Fibroblast of lung (primary cell): ENCODE results near the gene HNRNPA2B1. TPM values are rescaled to one million over a fixed set of nuclear protein-coding genes. Genes with fewer than 3 reads are reported as not detected.

ENCODE experiments used
- DNase-seq, 2 donors: peaks; one replicate each; pipeline versions ENCODE4 v3.0.0 to v3.0.0-alpha.2; 2010; ENCODE audit warnings: low read depth in 2 of 2
- H2AFZ ChIP-seq: 2 replicates; pipeline ENCODE4 v1.5.1; 2012; ENCODE audit warnings: low read length, control low read depth, inconsistent platforms
- H3K27ac ChIP-seq: 2 replicates; pipeline ENCODE4 v1.5.1; 2011; ENCODE audit warnings: low read length, control low read depth; ENCODE audit not compliant: insufficient read depth
- H3K27me3 ChIP-seq: 2 replicates; pipeline ENCODE4 v1.5.1; 2011; ENCODE audit warnings: mild to moderate bottlenecking, low read length; ENCODE audit not compliant: control insufficient read depth, insufficient read depth
- H3K36me3 ChIP-seq: 2 replicates; pipeline ENCODE4 v1.5.1; 2011; ENCODE audit warnings: low read length; ENCODE audit not compliant: control insufficient read depth, insufficient read depth
- H3K4me1 ChIP-seq: 2 replicates; pipeline ENCODE4 v1.5.1; 2011; ENCODE audit warnings: low read length; ENCODE audit not compliant: control insufficient read depth, insufficient read depth; ENCODE audit errors: extremely low read depth
- H3K4me2 ChIP-seq: 2 replicates; pipeline ENCODE4 v1.5.1; 2011; ENCODE audit warnings: low read length, control low read depth; ENCODE audit not compliant: insufficient read depth; ENCODE audit errors: extremely low read depth
- H3K4me3 ChIP-seq, 4 experiments: fragments of 200-600 bp in 1 of 4; sonication (generic) in 1 of 4; replicated peaks in 1 of 4; 2 replicates each; pipeline ENCODE4 v1.5.1; 2011 to 2016; ENCODE audit warnings: low read length in 4 of 4, low read depth in 3 of 4, mild to moderate bottlenecking in 3 of 4, control low read depth in 2 of 4, inconsistent platforms in 1 of 4, mixed read lengths in 1 of 4; ENCODE audit not compliant: insufficient read depth in 1 of 4; ENCODE audit errors: control extremely low read depth in 1 of 4
- H3K79me2 ChIP-seq: 2 replicates; pipeline ENCODE4 v1.5.1; 2012; ENCODE audit warnings: mild to moderate bottlenecking, low read length, inconsistent platforms; ENCODE audit not compliant: control insufficient read depth, insufficient read depth
- H3K9ac ChIP-seq: 2 replicates; pipeline ENCODE4 v1.5.1; 2011; ENCODE audit warnings: mild to moderate bottlenecking, low read length, control low read depth; ENCODE audit not compliant: insufficient read depth
- H3K9me3 ChIP-seq: 2 replicates; pipeline ENCODE4 v1.5.1; 2012; ENCODE audit warnings: low read depth, low read length; ENCODE audit not compliant: control insufficient read depth, insufficient read depth
- H4K20me1 ChIP-seq: 2 replicates; pipeline ENCODE4 v1.5.1; 2011; ENCODE audit warnings: low read length; ENCODE audit not compliant: control insufficient read depth, insufficient read depth; ENCODE audit errors: extremely low read depth
- EZH2 ChIP-seq: IDR thresholded peaks from 2 replicates; pipeline ENCODE4 v1.5.1; 2012; ENCODE audit warnings: low read length, control low read depth, mild to moderate bottlenecking; ENCODE audit errors: missing control alignments
- polyA plus RNA-seq, 2 donors: library from polyadenylated mRNA; depleted of rRNA in 1 of 2; stranded (reverse) in 1 of 2; unstranded in 1 of 2; fragments of >200 nt; gene quantifications; 2 replicates each; pipeline ENCODE4 v1.2.1, GENCODE V29; 2011 to 2012; ENCODE audit warnings: missing spikeins in 1 of 2
- total RNA-seq: library from RNA; depleted of rRNA; stranded (reverse); fragments of >200 nt; gene quantifications from 2 replicates; pipeline ENCODE4 v1.2.1, GENCODE V29; 2014
- TF ChIP-seq, protein P1 (sequence below), 2 donors: IDR thresholded peaks in 1 of 2; conservative IDR thresholded peaks in 1 of 2; 1 replicate in 1 of 2; 2 replicates in 1 of 2; pipeline ENCODE4 v1.5.1; 2011 to 2012; ENCODE audit warnings: low read length in 2 of 2, control low read depth in 1 of 2, inconsistent platforms in 1 of 2, low read depth in 1 of 2, mild to moderate bottlenecking in 1 of 2

The HNRNPA2B1 gene
- total and polyA plus RNA-seq, 2 donors (not counting 1 experiment from before 2014, with no cell fraction given) = 82.1 to 428 TPM

DNA sequence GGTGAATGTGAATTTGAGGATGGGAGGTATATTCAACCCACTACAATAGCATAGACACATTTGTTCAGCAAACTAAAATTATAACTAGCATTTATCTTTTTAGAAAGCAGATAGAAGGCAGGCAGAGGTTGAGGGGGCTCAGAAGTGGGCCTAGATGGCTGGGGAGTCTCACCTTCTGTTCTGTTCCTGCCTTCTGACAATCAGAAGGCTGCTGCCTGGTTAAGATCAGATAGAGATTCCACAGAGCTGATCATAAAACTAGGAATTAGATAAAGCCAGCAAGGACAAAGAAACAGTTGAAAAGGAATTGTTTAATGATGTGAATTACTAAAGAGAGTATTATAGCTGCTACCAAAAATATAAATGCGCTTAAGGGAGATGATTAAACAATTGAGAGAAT is 60.2 kb downstream of the HNRNPA2B1 start:
- no peak overlapping the region for H3K4me2 ChIP-seq
- H3K36me3 ChIP-seq = no peaks in the 10 kb centered on the region
- H3K27ac ChIP-seq = no peak overlapping the region

More for the DNA sequence above, 60.2 kb downstream of the HNRNPA2B1 start:
- no peaks in the 10 kb centered on the region for H4K20me1 ChIP-seq
- no peaks in the 10 kb centered on the region for H3K9me3 ChIP-seq
- H3K27me3 ChIP-seq = no peaks in the 10 kb centered on the region
- H2AFZ ChIP-seq = no peak overlapping the region
- DNase-seq = no peak
- H3K4me3 ChIP-seq = no peak overlapping the region
- TF ChIP-seq, protein P1, sequence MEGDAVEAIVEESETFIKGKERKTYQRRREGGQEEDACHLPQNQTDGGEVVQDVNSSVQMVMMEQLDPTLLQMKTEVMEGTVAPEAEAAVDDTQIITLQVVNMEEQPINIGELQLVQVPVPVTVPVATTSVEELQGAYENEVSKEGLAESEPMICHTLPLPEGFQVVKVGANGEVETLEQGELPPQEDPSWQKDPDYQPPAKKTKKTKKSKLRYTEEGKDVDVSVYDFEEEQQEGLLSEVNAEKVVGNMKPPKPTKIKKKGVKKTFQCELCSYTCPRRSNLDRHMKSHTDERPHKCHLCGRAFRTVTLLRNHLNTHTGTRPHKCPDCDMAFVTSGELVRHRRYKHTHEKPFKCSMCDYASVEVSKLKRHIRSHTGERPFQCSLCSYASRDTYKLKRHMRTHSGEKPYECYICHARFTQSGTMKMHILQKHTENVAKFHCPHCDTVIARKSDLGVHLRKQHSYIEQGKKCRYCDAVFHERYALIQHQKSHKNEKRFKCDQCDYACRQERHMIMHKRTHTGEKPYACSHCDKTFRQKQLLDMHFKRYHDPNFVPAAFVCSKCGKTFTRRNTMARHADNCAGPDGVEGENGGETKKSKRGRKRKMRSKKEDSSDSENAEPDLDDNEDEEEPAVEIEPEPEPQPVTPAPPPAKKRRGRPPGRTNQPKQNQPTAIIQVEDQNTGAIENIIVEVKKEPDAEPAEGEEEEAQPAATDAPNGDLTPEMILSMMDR (conservative IDR thresholded peaks at IDR 0.05 in 1 of 2, IDR thresholded peaks at IDR 0.05 in 1 of 2; ENCODE audit: low read depth in 1 of 2, low read length in 2 of 2) = no peak
- TF ChIP-seq EZH2 = no peak
- H3K9ac ChIP-seq = no peak overlapping the region
- H3K79me2 ChIP-seq = no peaks in the 10 kb centered on the region
- no peaks in the 10 kb centered on the region for H3K4me1 ChIP-seq

Other genes starting within 250 kb of the HNRNPA2B1 start
- 5.4 and 9.1 TPM in 2 replicates for gene NFE2L3, start 48.5 kb downstream of the HNRNPA2B1 start, total RNA-seq
- 5.3 and 12.2 TPM in 2 replicates for gene NFE2L3, start 48.5 kb downstream of the HNRNPA2B1 start, polyA plus RNA-seq
- gene CBX3, start 999 bp upstream of the HNRNPA2B1 start, total RNA-seq = 105 and 121 TPM in 2 replicates
- gene CBX3, start 999 bp upstream of the HNRNPA2B1 start, polyA plus RNA-seq = 124 and 136 TPM in 2 replicates
- gene SNX10, start 91.1 kb upstream of the HNRNPA2B1 start, total RNA-seq = under 0.01 and 0.26 TPM in 2 replicates
- gene SNX10, start 91.1 kb upstream of the HNRNPA2B1 start, polyA plus RNA-seq = 0.06 and 0.41 TPM in 2 replicates